Measurements from ENCODE around the gene CYB561. TPM values are rescaled to one million over a fixed set of nuclear protein-coding genes. Genes with fewer than 3 reads are reported as not detected.
A peak's percentile ranks its signal among the peaks of the same experiment; 100 is the strongest.

The CYB561 gene
- total RNA-seq, 1 donor, result 32.2 TPM

DNA sequence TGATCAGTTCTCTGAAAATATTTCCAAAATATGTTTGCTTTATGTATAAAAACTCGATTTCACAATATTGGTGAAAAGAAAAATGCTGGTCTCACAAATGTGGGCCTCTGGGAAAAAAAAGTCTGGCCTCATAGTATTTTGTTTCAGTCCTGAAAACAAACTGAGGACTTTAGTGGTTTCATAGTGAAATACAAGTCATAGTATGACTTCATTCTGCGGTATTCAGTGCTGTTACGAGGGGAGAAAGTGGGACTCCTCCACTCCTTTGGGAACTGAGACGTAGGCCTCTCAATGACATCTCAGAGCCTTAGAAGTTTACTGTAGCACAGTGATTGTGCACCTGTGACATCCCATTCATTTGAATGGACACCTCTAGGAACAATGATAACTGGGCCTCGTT is 56.0 kb downstream of the CYB561 start:
- H3K79me2 ChIP-seq (ENCODE audit: insufficient read depth, low read length), result no peaks in the 10 kb centered on the region
- DNase-seq (ENCODE audit: insufficient read length, low spot score, missing footprints), result peak; percentile 65
- peaks cover 5% of the 10 kb centered on the region for H4K20me1 ChIP-seq (ENCODE audit: insufficient read depth, low read length)
- no peak for TF ChIP-seq CTCF (IDR thresholded peaks at IDR 0.05; ENCODE audit: extremely low read depth, low read depth, low read length)
- H3K27ac ChIP-seq (ENCODE audit: low read depth, low read length), result peak overlapping the region; percentile 65
- H2AFZ ChIP-seq (ENCODE audit: low read length), result no peak overlapping the region
- no peaks in the 10 kb centered on the region for H3K9me3 ChIP-seq (ENCODE audit: low read depth, low read length)
- H3K4me3 ChIP-seq (ENCODE audit: insufficient read depth, low read length), result no peak overlapping the region
- H3K4me2 ChIP-seq (ENCODE audit: insufficient read depth, low read length), result peak overlapping the region; percentile 55
- H3K36me3 ChIP-seq (ENCODE audit: insufficient read depth, low read length), result peaks cover 22% of the 10 kb centered on the region
- H3K27me3 ChIP-seq (ENCODE audit: insufficient read depth, low read length), result no peaks in the 10 kb centered on the region
- peaks cover 27% of the 10 kb centered on the region for H3K4me1 ChIP-seq (ENCODE audit: insufficient read depth, low read length)

GRCh38 chr17:63387656-63388340 is 58.3 kb downstream of the CYB561 start:
- Histone ChIP-seq H3K9me3 (ENCODE audit: low read depth, low read length) (no peaks in the 10 kb centered on the region), H2AFZ (ENCODE audit: low read length) (no peak overlapping the region), H3K4me3 (ENCODE audit: insufficient read depth, low read length) (no peak overlapping the region), H3K27ac (ENCODE audit: low read depth, low read length) (no peak overlapping the region), H3K4me1 (ENCODE audit: insufficient read depth, low read length) (peaks cover 21% of the 10 kb centered on the region), H3K4me2 (ENCODE audit: insufficient read depth, low read length) (no peak overlapping the region), H4K20me1 (ENCODE audit: insufficient read depth, low read length) (peaks cover 5% of the 10 kb centered on the region), H3K27me3 (ENCODE audit: insufficient read depth, low read length) (no peaks in the 10 kb centered on the region), H3K36me3 (ENCODE audit: insufficient read depth, low read length) (peaks cover 22% of the 10 kb centered on the region), H3K79me2 (ENCODE audit: insufficient read depth, low read length) (no peaks in the 10 kb centered on the region)
- no peak for TF ChIP-seq CTCF (IDR thresholded peaks at IDR 0.05; ENCODE audit: extremely low read depth, low read depth, low read length)
- no peak for DNase-seq (ENCODE audit: insufficient read length, low spot score, missing footprints)

DNA sequence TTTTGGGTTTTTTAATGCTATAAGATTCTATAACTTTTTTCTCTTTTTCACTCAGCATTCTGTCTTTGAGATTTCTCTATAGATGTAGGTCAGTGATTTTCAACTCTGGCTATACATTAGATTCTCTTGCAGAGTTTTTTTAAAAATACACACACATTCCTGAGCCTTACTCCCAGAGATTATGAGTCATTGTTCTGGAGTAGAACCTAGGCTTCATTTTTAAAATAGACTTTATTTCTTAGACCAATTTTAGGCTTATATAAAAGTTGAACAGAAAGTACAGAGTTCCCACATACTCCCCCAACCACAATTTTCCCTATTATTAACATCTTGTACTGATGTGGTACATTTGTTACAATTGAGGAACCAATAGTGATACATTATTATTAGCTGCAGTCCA is 63.3 kb downstream of the CYB561 start:
- H4K20me1 ChIP-seq (ENCODE audit: insufficient read depth, low read length), result no peaks in the 10 kb centered on the region
- no peak overlapping the region for H3K4me2 ChIP-seq (ENCODE audit: insufficient read depth, low read length)
- H3K27me3 ChIP-seq (ENCODE audit: insufficient read depth, low read length), result no peaks in the 10 kb centered on the region
- no peaks in the 10 kb centered on the region for H3K9me3 ChIP-seq (ENCODE audit: low read depth, low read length)
- no peak overlapping the region for H2AFZ ChIP-seq (ENCODE audit: low read length)
- peaks cover 2% of the 10 kb centered on the region for H3K79me2 ChIP-seq (ENCODE audit: insufficient read depth, low read length)
- TF ChIP-seq CTCF (IDR thresholded peaks at IDR 0.05; ENCODE audit: extremely low read depth, low read depth, low read length), result no peak
- no peak overlapping the region for H3K27ac ChIP-seq (ENCODE audit: low read depth, low read length)
- peaks cover 21% of the 10 kb centered on the region for H3K4me1 ChIP-seq (ENCODE audit: insufficient read depth, low read length)
- H3K36me3 ChIP-seq (ENCODE audit: insufficient read depth, low read length), result peaks cover 8% of the 10 kb centered on the region
- H3K4me3 ChIP-seq (ENCODE audit: insufficient read depth, low read length), result no peak overlapping the region
- DNase-seq (ENCODE audit: insufficient read length, low spot score, missing footprints), result peak; percentile 66

Small RNA genes lying within 50 kb of the gene (small RNA-seq; reads per million reads assigned to genes)
- not detected for gene AC005828.6

Other genes starting within 250 kb of the CYB561 start
- gene ACE, start 30.8 kb upstream of the CYB561 start, total RNA-seq, result 10.1 and 17.7 TPM in 2 replicates
- gene KCNH6, start 77.1 kb upstream of the CYB561 start, total RNA-seq, result not detected in 2 replicates
- gene DCAF7, start 104.2 kb upstream of the CYB561 start, total RNA-seq, result 23.3 and 24.6 TPM in 2 replicates
- gene TACO1, start 154.6 kb upstream of the CYB561 start, total RNA-seq, result 19.7 and 21.0 TPM in 2 replicates
- gene MAP3K3, start 176.1 kb upstream of the CYB561 start, total RNA-seq, result 51.0 and 53.0 TPM in 2 replicates